ENCODE data around the gene CPA3.

CPA3 gene

GRCh38 chr3:148861277-148861869 is 3.7 kb upstream of the CPA3 start:
- DNase-seq = peak; percentile 73

- no peak for DNase-seq
Measured at GRCh38 chr3:148863297-148863696, 1.8 kb upstream of the CPA3 start.

- DNase-seq = no peak
Measured at GRCh38 chr3:148863814-148864213, 1.3 kb upstream of the CPA3 start.

GRCh38 chr3:148866261-148866660 is 1.2 kb downstream of the CPA3 start:
- peak; percentile 83 for DNase-seq

- DNase-seq = no peak
Measured at GRCh38 chr3:148873270-148873927, 8.3 kb downstream of the CPA3 start.

GRCh38 chr3:148873977-148874376 is 8.9 kb downstream of the CPA3 start:
- DNase-seq = no peak

GRCh38 chr3:148878095-148878494 is 13.0 kb downstream of the CPA3 start:
- no peak for DNase-seq

GRCh38 chr3:148879256-148879655 is 14.2 kb downstream of the CPA3 start:
- no peak for DNase-seq

GRCh38 chr3:148880681-148881080 is 15.6 kb downstream of the CPA3 start:
- DNase-seq = peak; percentile 29

- DNase-seq = peak; percentile 77
Measured at GRCh38 chr3:148881286-148881685, 16.2 kb downstream of the CPA3 start.

GRCh38 chr3:148882288-148882687 is 17.2 kb downstream of the CPA3 start:
- DNase-seq = peak; percentile 57

GRCh38 chr3:148883163-148883562 is 18.1 kb downstream of the CPA3 start:
- no peak for DNase-seq

- peak; percentile 49 for DNase-seq
Measured at GRCh38 chr3:148884261-148884660, 19.2 kb downstream of the CPA3 start.

- DNase-seq = no peak
Measured at GRCh38 chr3:148889828-148890227, 24.7 kb downstream of the CPA3 start.

- no peak for DNase-seq
Measured at GRCh38 chr3:148896062-148896461, 31.0 kb downstream of the CPA3 start.

- peak; percentile 92 for DNase-seq
Measured at GRCh38 chr3:148901987-148902791, 37.1 kb downstream of the CPA3 start.

GRCh38 chr3:148903022-148903442 is 37.9 kb downstream of the CPA3 start:
- peak; percentile 83 for DNase-seq

GRCh38 chr3:148903941-148904340 is 38.8 kb downstream of the CPA3 start:
- DNase-seq = peak; percentile 77

GRCh38 chr3:148906667-148907066 is 41.6 kb downstream of the CPA3 start:
- no peak for DNase-seq

GRCh38 chr3:148911173-148911572 is 46.1 kb downstream of the CPA3 start:
- DNase-seq = no peak

- DNase-seq = no peak
Measured at GRCh38 chr3:148911592-148911991, 46.5 kb downstream of the CPA3 start.

- no peak for DNase-seq
Measured at GRCh38 chr3:148914936-148915690, 50.0 kb downstream of the CPA3 start.

GRCh38 chr3:148916132-148916531 is 51.0 kb downstream of the CPA3 start:
- DNase-seq = no peak
